SK-N-MC (cell line): Measurements from ENCODE around the gene ABO.
"Not testable (repeated sequence)": the region's sequence is repeated elsewhere in the genome, so short reads cannot be mapped to it uniquely, and the experiment has no call there.

Source experiments
- DNase-seq: peaks from one replicate; pipeline ENCODE4 v3.0.0-alpha.2; 2011; ENCODE audit warnings: low read depth, low spot score
- H3K27ac ChIP-seq: fragments of 200-600 bp; sonication (generic); 2 replicates; pipeline ENCODE4 v1.5.1; 2016; ENCODE audit warnings: mixed run types
- H3K36me3 ChIP-seq: fragments of 200-600 bp; sonication (generic); 2 replicates; pipeline ENCODE4 v1.6.1; 2017; ENCODE audit warnings: antibody characterized with exemption, low read length, mixed read lengths; ENCODE audit not compliant: insufficient read depth
- H3K4me3 ChIP-seq: fragments of 200-600 bp; sonication (generic); 2 replicates; pipeline ENCODE4 v1.5.1; 2016
- H3K9ac ChIP-seq: fragments of 200-600 bp; sonication (generic); 2 replicates; pipeline ENCODE4 v1.8.0; 2017; ENCODE audit warnings: mixed run types, mixed read lengths; ENCODE audit not compliant: insufficient read length
- H3K9me3 ChIP-seq: fragments of 200-600 bp; sonication (generic); 2 replicates; pipeline ENCODE4 v1.6.1; 2017; ENCODE audit warnings: low read depth, mild to moderate bottlenecking, antibody characterized with exemption, low read length, moderate library complexity, mixed read lengths
- EZH2 ChIP-seq: fragments of 200-600 bp; sonication (generic); IDR thresholded peaks from one replicate; pipeline ENCODE4 v1.6.1; 2017; ENCODE audit warnings: antibody characterized with exemption
- FOXP2 ChIP-seq: optimal IDR thresholded peaks from 2 replicates; pipeline ENCODE3; 2011; ENCODE audit warnings: mild to moderate bottlenecking, moderate library complexity; ENCODE audit not compliant: insufficient read depth; ENCODE audit errors: extremely low read length, control extremely low read depth
- POLR2AphosphoS5 ChIP-seq: IDR thresholded peaks from 2 replicates; pipeline ENCODE4 v1.6.1; 2012; ENCODE audit warnings: mild to moderate bottlenecking, low read depth, low read length, borderline replicate concordance

ABO gene

GRCh38 chr9:133275105-133276000, at the start of gene ABO:
TSS of gene ABO (minus strand) at chr9:133275201.
- DNase-seq = no peak
- H3K36me3 ChIP-seq = no peaks in the 10 kb centered on the region
- H3K9me3 ChIP-seq = no peaks in the 10 kb centered on the region
- TF ChIP-seq FOXP2 (no peak), POLR2AphosphoS5 (no peak), EZH2 (no peak)
- no peak within 1 kb of the TSS for H3K9ac ChIP-seq
- H3K27ac ChIP-seq = no peak within 1 kb of the TSS
- no peak within 1 kb of the TSS for H3K4me3 ChIP-seq

GRCh38 chr9:133323991-133324703, 49.1 kb upstream of the ABO start:
- no peak for DNase-seq
- TF ChIP-seq FOXP2 (no peak), EZH2 (no peak), POLR2AphosphoS5 (no peak)
- Histone ChIP-seq H3K9ac (no peak overlapping the region), H3K4me3 (no peak overlapping the region), H3K36me3 (no peaks in the 10 kb centered on the region), H3K9me3 (no peaks in the 10 kb centered on the region), H3K27ac (no peak overlapping the region)

DNA sequence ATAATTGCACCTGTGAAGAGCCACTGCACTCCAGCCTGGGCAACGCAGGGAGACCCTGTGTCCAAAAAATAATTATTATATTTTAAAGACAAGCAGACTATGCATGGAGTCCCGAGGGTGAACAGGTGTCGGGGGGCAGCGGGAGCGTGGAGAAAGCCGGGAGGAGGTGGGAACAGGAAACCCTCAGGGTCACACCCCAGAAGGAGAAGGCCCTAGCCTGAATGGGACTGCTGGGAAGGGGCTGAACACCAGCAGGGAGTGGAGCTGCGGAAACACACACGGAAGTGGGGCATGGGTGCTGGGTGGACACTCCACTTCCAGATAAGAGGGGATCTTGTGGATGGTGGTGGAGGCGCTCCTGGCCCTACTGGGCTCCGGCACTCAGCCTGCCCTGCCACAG, 48.2 kb upstream of the ABO start:
- Histone ChIP-seq H3K36me3 (no peaks in the 10 kb centered on the region), H3K9me3 (no peaks in the 10 kb centered on the region), H3K27ac (no peak overlapping the region), H3K9ac (no peak overlapping the region), H3K4me3 (no peak overlapping the region)
- no peak for DNase-seq
- TF ChIP-seq EZH2 (no peak), POLR2AphosphoS5 (no peak), FOXP2 (no peak)

DNA sequence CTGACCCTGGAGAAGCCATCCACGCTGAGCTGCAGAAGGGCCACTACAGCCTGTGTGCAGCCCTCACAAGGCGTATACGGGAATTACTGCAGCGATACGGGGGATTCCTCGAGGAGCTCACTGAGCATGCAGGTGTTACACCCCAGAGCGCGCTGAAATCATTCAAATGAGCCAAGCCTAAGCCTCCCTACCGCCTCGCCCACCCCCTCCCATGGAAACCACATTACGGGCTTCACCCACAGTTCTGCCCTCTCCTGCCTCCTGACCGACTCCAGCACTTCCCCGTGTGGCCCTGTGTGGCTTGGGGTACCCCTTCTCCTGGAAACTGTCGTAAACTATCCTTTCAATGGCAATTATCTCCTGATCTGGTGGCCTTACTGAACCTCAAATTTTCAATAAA, 47.7 kb upstream of the ABO start:
- H3K27ac ChIP-seq = no peak overlapping the region
- TF ChIP-seq EZH2 (no peak), POLR2AphosphoS5 (no peak), FOXP2 (no peak)
- no peaks in the 10 kb centered on the region for H3K36me3 ChIP-seq
- no peak for DNase-seq
- H3K9me3 ChIP-seq = no peaks in the 10 kb centered on the region
- no peak overlapping the region for H3K4me3 ChIP-seq
- no peak overlapping the region for H3K9ac ChIP-seq

- DNase-seq = no peak
- H3K27ac ChIP-seq = no peak overlapping the region
- H3K4me3 ChIP-seq = no peak overlapping the region
- no peaks in the 10 kb centered on the region for H3K36me3 ChIP-seq
- TF ChIP-seq EZH2 (no peak), FOXP2 (no peak), POLR2AphosphoS5 (no peak)
- no peaks in the 10 kb centered on the region for H3K9me3 ChIP-seq
- H3K9ac ChIP-seq = no peak overlapping the region
Measured at GRCh38 chr9:133321411-133321935, 46.5 kb upstream of the ABO start.

GRCh38 chr9:133320421-133320881, 45.5 kb upstream of the ABO start:
- Histone ChIP-seq H3K4me3 (no peak overlapping the region), H3K27ac (no peak overlapping the region), H3K36me3 (no peaks in the 10 kb centered on the region), H3K9ac (no peak overlapping the region), H3K9me3 (no peaks in the 10 kb centered on the region)
- no peak for DNase-seq
- TF ChIP-seq POLR2AphosphoS5 = no peak

- not testable (repeated sequence) for H3K4me3 ChIP-seq, DNase-seq, H3K36me3 ChIP-seq, H3K9ac ChIP-seq, H3K27ac ChIP-seq, H3K9me3 ChIP-seq
Measured at GRCh38 chr9:133317551-133317950, 42.5 kb upstream of the ABO start.

DNA sequence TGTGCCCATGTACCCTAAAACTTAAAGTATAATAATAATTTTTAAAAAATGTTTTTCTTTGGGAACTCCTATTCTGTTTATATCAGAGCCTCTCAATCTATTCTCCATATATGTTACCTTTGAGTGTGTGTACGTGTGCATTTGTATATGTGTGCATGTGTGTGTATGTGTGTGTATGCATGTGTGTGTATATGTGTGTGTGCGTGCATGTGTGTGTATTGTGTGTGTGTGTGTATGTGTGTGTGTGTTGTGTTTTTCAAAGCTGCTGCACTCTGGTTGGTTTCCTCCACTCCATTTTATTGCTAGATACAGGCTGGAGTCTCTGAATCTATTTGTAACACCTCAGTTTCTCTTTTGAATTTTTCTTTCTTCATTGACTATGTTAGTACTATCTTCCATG, 41.0 kb upstream of the ABO start:
- H3K36me3 ChIP-seq = no peaks in the 10 kb centered on the region
- no peak for DNase-seq
- no peak overlapping the region for H3K9ac ChIP-seq
- no peak overlapping the region for H3K27ac ChIP-seq
- TF ChIP-seq POLR2AphosphoS5 (no peak), EZH2 (no peak), FOXP2 (no peak)
- H3K4me3 ChIP-seq = no peak overlapping the region
- no peaks in the 10 kb centered on the region for H3K9me3 ChIP-seq
